HL-60 (cell line): ENCODE measurements around the gene DUSP19.
"Not testable (repeated sequence)": the region's sequence is repeated elsewhere in the genome, so short reads cannot be mapped to it uniquely, and the experiment has no call there.

Experiments used
- CTCF ChIP-seq: IDR thresholded peaks from one replicate; pipeline ENCODE4 v1.5.1; 2011; ENCODE audit warnings: low read length, control low read depth, inconsistent platforms; ENCODE audit not compliant: insufficient read depth
- POLR2AphosphoS5 ChIP-seq: IDR thresholded peaks from 2 replicates; pipeline ENCODE4 v1.6.1; 2012; ENCODE audit warnings: low read depth
- REST ChIP-seq: IDR thresholded peaks from 2 replicates; pipeline ENCODE4 v1.6.1; 2012; ENCODE audit warnings: low read depth; ENCODE audit not compliant: insufficient replicate concordance

- not testable (repeated sequence) for TF ChIP-seq CTCF, POLR2AphosphoS5, REST
Observed at GRCh38 chr2:183047486-183048125, 30.9 kb upstream of the DUSP19 start.
